ENCODE measurements around the gene IQCM. TPM values are rescaled to one million over a fixed set of nuclear protein-coding genes. Genes with fewer than 3 reads are reported as not detected.

IQCM gene
- polyA plus RNA-seq, 2 of the 4 experiments (the other 2 are of a cell fraction): 0.05 TPM; not detected in 1

DNA sequence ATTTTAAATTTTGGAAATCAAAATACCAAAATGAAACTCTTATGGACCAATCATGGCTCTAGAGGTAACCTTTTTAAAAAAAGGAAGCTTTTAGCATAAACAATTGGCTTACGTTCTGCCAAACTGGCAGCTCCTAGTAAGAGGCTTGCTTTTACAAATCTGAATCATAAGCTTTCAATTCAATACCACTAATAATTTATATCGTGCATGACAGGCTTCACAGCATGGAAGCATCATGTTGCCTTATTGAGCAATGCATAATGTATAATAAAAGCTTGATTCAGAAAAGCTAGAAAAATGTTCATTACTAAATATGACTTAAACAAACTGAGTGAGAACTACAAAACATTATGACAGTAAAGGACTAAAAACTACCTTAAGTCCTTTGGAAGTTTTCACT lies 280.9 kb downstream of the IQCM start:
- WGBS (ENCODE audit: missing lambda C conversion rate): 33% methylated on average over 2 of the region's 2 CpGs
- Histone ChIP-seq H3K4me3 (no peak overlapping the region), H3K9me3 (no peaks in the 10 kb centered on the region), H3K4me1 (no peaks in the 10 kb centered on the region), H3K27ac (no peak overlapping the region), H3K4me2 (no peak overlapping the region)
- ATAC-seq (no peak), DNase-seq (ENCODE audit: low read depth in 1 of 2, low spot score in 1 of 2) (no peak), FAIRE-seq (no peak)
- ChIA-PET POLR2A (no interaction called here), CTCF (no interaction called here)
- no peak for TF ChIP-seq CEBPB (IDR thresholded peaks at IDR 0.05)

DNA sequence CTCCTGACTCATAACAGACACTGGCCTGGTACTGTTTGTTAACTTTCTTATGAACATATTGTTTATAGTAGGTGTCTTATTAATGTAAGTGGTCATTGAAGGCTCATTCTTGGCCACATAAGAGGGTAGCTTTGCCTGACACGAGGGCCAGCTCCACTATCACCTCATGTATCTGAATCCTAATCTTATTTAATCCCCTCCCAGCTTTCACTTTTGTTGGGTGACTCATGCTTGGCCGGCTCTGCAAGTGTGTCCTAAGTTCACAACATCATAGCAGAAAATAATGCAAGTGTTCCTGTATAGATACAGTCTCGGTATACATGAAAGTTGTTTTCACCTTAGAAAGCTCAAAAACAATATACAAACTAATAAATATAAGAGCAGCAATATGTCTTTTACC lies 283.8 kb downstream of the IQCM start:
- no peak overlapping the region for H3K4me3 ChIP-seq
- ATAC-seq (no peak), DNase-seq (ENCODE audit: low read depth in 1 of 2, low spot score in 1 of 2) (no peak), FAIRE-seq (no peak)
- H3K27ac ChIP-seq: no peak overlapping the region
- ChIA-PET POLR2A (no interaction called here), CTCF (no interaction called here)
- no peaks in the 10 kb centered on the region for H3K9me3 ChIP-seq
- H3K4me1 ChIP-seq: no peaks in the 10 kb centered on the region
- TF ChIP-seq ZFP36 (IDR thresholded peaks at IDR 0.05; ENCODE audit: borderline replicate concordance, partially characterized antibody) (no peak), KDM5A (IDR thresholded peaks at IDR 0.05) (no peak), MYC (IDR thresholded peaks at IDR 0.05; ENCODE audit: borderline replicate concordance, low read length) (no peak), CHD4 (IDR thresholded peaks at IDR 0.05; ENCODE audit: borderline replicate concordance) (no peak), RARB (CRISPR knock-in tag; IDR thresholded peaks at IDR 0.05) (no peak), EP300 (IDR thresholded peaks at IDR 0.05) (no peak), HDAC2 (IDR thresholded peaks at IDR 0.05) (no peak), CBX8 (IDR thresholded peaks at IDR 0.05) (no peak), RCOR1 (IDR thresholded peaks at IDR 0.05; ENCODE audit: low read depth, low read length) (no peak), SREBF2 (IDR thresholded peaks at IDR 0.05) (no peak), CHD2 (IDR thresholded peaks at IDR 0.05; ENCODE audit: low read length, partially characterized antibody) (no peak)
- TF ChIP-seq, protein P1, sequence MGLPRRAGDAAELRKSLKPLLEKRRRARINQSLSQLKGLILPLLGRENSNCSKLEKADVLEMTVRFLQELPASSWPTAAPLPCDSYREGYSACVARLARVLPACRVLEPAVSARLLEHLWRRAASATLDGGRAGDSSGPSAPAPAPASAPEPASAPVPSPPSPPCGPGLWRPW (IDR thresholded peaks at IDR 0.05): no peak
- TF ChIP-seq, protein P2, sequence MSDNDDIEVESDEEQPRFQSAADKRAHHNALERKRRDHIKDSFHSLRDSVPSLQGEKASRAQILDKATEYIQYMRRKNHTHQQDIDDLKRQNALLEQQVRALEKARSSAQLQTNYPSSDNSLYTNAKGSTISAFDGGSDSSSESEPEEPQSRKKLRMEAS (IDR thresholded peaks at IDR 0.05): no peak
- TF ChIP-seq, protein P3, sequence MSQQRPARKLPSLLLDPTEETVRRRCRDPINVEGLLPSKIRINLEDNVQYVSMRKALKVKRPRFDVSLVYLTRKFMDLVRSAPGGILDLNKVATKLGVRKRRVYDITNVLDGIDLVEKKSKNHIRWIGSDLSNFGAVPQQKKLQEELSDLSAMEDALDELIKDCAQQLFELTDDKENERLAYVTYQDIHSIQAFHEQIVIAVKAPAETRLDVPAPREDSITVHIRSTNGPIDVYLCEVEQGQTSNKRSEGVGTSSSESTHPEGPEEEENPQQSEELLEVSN (IDR thresholded peaks at IDR 0.05; ENCODE audit: borderline replicate concordance, low read depth): no peak
- TF ChIP-seq, protein P4, sequence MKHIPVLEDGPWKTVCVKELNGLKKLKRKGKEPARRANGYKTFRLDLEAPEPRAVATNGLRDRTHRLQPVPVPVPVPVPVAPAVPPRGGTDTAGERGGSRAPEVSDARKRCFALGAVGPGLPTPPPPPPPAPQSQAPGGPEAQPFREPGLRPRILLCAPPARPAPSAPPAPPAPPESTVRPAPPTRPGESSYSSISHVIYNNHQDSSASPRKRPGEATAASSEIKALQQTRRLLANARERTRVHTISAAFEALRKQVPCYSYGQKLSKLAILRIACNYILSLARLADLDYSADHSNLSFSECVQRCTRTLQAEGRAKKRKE (CRISPR knock-in tag; IDR thresholded peaks at IDR 0.05; ENCODE audit: low read depth): no peak
- H3K4me2 ChIP-seq: no peak overlapping the region
- WGBS (ENCODE audit: missing lambda C conversion rate): 6% methylated on average over 3 of the region's 3 CpGs

DNA sequence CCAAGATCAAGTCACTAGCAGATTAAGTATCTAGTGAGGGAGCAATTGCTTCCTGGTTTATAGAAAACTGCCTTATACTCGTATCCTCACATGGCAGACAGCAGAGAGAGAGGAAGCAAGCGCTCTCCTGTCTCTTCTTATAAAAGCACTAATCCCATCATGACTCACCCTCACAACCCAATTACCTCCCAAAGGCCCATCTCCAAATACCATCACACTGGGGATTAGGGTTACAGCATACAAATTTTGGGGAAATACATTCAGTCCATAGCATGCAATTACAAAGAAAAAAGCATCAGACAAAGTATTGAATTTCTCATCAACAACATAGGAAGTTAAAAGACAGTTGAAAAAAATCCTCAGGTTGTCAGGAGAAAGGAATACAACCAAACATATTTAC lies 292.6 kb downstream of the IQCM start:
- H3K27ac ChIP-seq: no peak overlapping the region
- TF ChIP-seq, protein P5, sequence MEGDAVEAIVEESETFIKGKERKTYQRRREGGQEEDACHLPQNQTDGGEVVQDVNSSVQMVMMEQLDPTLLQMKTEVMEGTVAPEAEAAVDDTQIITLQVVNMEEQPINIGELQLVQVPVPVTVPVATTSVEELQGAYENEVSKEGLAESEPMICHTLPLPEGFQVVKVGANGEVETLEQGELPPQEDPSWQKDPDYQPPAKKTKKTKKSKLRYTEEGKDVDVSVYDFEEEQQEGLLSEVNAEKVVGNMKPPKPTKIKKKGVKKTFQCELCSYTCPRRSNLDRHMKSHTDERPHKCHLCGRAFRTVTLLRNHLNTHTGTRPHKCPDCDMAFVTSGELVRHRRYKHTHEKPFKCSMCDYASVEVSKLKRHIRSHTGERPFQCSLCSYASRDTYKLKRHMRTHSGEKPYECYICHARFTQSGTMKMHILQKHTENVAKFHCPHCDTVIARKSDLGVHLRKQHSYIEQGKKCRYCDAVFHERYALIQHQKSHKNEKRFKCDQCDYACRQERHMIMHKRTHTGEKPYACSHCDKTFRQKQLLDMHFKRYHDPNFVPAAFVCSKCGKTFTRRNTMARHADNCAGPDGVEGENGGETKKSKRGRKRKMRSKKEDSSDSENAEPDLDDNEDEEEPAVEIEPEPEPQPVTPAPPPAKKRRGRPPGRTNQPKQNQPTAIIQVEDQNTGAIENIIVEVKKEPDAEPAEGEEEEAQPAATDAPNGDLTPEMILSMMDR (IDR thresholded peaks at IDR 0.05): no peak
- TF ChIP-seq, protein P6, sequence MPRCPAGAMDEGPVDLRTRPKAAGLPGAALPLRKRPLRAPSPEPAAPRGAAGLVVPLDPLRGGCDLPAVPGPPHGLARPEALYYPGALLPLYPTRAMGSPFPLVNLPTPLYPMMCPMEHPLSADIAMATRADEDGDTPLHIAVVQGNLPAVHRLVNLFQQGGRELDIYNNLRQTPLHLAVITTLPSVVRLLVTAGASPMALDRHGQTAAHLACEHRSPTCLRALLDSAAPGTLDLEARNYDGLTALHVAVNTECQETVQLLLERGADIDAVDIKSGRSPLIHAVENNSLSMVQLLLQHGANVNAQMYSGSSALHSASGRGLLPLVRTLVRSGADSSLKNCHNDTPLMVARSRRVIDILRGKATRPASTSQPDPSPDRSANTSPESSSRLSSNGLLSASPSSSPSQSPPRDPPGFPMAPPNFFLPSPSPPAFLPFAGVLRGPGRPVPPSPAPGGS (IDR thresholded peaks at IDR 0.05): no peak
- TF ChIP-seq RCOR1 (IDR thresholded peaks at IDR 0.05; ENCODE audit: low read depth, low read length) (no peak), HOXB13 (CRISPR knock-in tag; IDR thresholded peaks at IDR 0.05; ENCODE audit: low read depth) (no peak), RAD21 (conservative IDR thresholded peaks at IDR 0.05 in 1 of 2, IDR thresholded peaks at IDR 0.05 in 1 of 2) (no peak), HEYL (CRISPR knock-in tag; IDR thresholded peaks at IDR 0.05) (no peak)
- TF ChIP-seq, protein P3 (IDR thresholded peaks at IDR 0.05; ENCODE audit: borderline replicate concordance, low read depth): no peak
- POLR2A ChIA-PET: no interaction called here
- CTCF ChIA-PET: no interaction called here
- no peak for DNase-seq (ENCODE audit: low read depth in 1 of 2, low spot score in 1 of 2)
- H3K9me3 ChIP-seq: no peaks in the 10 kb centered on the region
- FAIRE-seq: no peak
- ATAC-seq: no peak
- H3K4me1 ChIP-seq: no peaks in the 10 kb centered on the region
- no peak overlapping the region for H3K4me2 ChIP-seq
- 35% methylated on average over 2 of the region's 2 CpGs for WGBS (ENCODE audit: missing lambda C conversion rate)
- no peak overlapping the region for H3K4me3 ChIP-seq

Data from A549 (cell line).